HG03460 (cell line): ENCODE measurements around the gene PHACTR3.
"Not testable (repeated sequence)": the region's sequence is repeated elsewhere in the genome, so short reads cannot be mapped to it uniquely, and the experiment has no call there.

Source experiments
- ATAC-seq: cut with Tn5 transposase; IDR thresholded peaks from one replicate; pipeline ENCODE4 v1.9.1; 2021; ENCODE audit not compliant: unreplicated experiment

The PHACTR3 gene

DNA sequence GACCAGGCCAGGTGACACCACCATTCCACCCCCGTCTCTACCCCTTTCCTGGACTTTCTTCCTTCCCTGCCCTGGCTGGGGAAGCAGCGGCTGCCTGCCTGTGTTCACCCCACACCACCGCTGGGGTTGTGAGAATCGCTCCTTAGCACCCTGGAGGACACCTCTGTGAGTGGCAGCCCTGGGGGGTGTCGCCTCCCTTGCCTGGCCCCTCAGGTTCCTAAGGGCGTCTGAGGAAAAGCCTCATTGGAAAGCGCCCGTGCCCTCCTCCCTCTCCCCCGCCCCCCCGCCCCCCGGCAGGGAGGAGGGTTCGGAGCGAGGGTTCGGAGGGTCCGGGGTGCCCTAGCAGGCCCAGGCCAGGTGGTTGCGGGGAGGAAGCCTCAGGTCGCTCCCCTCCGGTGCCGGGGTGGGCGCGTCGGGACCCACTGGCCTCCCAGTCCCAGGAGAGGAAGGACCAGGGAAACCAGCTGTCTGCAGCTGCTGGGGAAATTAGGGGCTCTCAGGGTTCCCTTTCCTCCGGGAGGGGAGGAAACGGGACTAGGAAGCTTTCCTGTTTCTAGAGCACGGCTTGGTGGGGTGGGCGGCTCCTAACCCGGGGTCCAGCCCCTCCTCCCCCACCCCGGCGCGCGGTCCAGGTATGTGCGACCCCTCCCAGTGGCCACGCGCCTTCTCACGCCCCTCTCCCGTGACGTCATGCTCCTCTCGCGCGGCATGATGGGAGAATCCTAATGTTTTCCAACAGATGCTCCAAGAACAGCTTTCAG lies at the start of gene PHACTR3:
TSS of gene PHACTR3 (plus strand) at position 760 of the 761 bp plus-strand sequence. CDS start 475 bp downstream, outside the sequence.
- no peak for ATAC-seq

DNA sequence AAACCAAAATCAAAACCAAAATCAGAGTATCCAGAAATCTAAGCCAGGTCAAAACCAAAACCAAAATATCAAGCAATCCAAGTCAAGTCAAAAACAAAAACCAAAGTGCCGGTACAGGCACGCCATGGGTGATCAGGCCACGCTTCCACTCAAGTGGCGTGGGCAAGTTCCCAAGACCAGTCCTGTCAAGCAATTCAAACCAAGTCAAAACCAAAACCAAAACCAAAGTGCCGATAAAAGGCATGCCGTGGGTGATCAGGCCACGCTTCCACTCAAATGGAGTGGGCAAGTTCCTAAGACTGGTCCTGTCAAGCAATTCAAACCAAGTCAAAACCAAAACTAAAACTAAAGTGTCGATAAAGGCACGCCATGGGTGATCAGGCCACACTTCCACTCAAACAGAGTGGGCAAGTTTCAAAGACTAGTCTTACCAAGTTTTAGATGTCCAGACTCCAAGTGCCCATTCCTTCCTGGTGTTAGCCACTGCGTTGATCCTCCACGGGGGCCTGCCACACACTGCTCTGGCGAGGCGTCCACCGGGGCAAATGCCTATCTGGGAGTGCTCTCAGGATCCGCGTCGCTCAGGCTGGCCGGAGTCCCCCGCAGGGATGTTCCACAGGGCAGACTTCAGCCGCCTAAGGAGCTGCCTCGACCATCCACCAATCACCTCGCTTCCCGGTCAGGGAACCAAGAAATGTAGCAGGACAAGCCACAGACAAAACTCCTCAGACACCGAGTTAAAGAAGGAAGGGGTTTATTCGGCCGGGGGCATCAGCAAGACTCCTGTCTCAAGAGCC lies 46.4 kb upstream of the PHACTR3 start:
- ATAC-seq = not testable (repeated sequence)

DNA sequence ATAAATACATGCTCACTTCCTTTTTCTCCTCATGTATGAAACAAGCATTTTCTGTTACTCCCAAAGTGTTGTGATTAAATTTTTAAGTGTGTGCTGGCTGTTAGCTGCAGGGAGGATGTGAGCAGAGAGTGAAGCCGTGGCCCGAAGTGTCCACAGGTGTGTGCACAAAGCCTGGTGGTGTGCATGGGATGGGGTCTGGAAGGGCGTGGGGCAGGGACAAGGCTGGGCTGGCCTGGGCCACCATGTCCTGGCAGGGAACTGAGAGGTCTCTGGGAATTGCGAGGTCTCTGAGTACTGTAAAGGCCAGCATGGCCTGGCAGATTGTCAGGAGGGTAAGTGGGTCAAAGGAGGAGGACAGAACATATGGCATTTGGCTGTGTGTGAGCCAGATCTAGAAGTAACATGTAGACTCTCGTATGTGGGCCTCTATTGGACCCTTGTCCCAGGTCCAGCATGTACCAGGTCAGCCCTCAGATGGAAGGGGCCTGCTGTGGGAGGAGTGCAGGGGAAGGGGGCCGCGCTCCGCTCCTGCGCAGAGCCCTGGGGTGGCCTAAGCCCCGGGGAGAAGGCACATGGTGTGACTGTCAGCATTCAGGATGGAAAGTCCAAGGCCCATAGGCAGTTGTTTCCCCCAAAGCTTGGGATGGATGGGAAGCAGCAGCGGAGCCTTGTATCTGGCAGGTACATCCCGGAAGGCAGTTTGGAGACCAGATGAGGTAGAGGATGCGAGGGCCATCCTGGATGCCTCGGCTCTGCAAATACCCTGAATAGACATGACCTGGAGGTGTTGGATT lies 45.1 kb upstream of the PHACTR3 start:
- ATAC-seq = no peak

DNA sequence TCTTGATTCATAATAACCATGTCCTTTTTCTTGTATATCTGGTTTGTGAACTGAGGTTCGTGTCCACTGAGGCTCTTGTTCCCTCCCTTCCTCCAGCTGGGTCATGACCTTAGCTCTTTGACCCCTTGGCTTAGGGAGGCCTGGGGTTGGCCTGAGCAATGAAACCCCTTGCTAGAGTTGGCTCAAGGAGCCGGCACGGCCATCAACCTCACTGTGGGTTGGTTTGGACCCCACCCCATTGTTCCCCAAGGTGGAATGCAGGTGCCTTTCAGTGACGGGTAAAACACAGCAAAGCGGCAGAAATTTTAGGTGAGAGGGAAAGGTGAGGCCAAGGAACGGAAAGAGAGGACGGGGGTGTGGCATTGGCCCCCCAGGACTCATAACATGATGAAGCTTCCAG lies 44.5 kb upstream of the PHACTR3 start:
- ATAC-seq = no peak

DNA sequence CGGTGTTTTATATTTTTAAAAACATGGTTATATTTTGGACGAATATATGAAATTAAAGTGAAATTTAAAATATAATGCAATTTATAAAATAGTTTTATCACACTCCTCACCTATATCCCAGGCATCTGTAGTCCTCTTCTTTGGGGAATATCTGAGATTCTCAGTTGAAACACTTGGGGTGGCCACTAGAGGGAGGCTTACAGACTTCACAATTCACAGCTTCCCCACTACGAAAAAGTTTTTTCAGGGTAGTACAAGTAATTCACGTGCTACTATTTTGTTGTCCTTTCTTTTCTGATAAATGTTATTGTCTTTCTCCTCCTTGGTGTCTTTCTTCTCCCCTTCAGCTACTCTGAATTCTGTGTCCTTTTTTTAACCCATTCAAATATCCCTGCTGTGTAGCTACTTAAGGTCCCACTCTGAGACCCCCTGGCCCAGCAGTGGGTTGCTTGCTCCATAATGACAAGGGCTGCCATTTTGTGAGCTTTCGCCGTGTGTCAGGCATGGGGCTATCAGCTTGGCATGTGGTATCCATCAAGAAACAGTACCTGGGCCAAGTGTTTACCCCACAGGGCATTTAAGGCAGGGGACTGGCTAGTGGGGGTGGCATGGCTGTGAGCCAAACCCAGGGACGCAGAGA lies 43.6 kb upstream of the PHACTR3 start:
- no peak for ATAC-seq

DNA sequence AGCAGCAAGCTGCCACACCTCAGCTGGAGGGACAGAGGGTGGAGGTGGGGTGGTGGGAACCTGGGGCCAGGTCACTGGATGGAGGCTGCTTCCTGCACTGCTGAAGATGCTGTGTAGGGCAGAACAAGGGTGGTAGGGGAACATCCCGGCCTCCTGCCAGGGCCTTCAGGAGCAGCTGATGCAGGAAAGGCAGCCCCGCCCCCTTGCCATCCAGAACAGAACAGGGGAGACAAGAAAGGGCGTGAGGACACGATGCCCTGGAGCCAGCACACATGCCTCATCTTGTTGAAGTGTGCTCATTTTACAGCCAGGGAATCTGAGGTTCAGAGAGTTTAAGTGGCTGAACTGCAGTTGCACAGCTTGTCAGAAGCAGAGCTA lies 43.1 kb upstream of the PHACTR3 start:
- ATAC-seq = no peak

DNA sequence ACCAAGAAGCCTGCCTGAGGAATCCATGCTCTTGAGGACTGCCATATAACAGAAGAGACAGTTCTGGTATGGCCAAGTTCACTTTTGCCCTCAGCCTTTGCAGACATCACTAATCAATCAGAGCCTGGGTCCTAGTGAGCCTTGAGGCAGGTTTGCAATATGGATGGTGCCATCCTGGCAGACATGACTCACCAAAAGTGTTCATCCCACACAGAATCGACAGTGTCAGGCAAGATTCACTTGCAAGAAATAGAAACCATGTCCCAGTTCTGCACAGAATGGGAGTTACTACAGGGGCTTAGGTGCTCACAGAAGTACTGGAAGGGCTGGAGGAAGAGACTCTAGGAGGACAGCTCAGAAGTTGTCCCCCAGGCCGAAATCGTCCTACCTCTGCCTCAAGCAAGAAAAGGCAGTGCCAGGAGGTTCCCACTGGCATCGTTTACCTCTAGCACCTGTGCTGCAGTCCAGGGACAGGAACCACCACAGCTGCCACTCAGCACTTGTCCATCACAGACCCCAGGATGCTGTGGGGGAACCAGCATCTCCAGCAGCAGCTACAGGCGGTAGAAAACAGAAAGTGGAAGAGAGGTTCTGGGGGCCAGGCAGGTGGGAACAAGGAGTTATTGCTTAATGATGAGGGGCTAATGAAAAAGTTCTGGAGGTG lies 42.6 kb upstream of the PHACTR3 start:
- no peak for ATAC-seq

DNA sequence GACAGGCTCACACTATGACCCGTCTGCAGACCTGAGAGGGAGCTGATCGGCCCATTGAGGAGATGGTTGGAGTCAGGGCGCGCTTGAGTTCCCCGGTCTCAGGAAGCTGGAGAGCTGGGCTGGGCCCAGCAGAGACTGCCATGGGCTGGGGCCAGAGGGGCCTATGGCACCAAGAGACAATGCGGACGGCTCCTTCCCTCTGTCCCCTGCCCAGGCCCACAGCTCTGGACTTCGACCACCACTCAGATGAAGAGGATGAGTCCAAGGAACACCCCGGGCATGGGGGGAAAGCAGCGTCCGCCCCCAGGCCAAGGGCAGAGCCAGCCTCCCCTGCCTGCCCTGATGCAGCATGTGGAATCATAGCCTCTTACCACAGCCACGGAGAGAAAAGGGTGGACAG lies 40.2 kb upstream of the PHACTR3 start:
- ATAC-seq = no peak

DNA sequence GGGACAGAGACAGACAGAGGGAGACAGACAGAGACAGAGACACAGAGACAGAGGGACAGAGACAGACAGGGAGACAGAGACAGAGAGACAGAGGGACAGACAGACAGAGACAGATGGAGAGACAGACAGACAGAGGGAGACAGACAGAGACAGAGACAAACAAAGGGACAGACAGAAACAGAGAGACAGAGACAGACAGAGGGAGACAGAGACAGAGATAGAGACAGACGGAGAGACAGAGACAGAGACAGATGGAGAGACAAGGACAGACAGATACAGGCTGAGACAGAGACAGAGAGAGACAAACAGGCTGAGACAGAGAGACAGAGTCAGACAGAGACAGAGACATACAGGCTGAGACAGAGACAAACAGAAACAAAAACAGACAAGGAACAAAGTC lies 39.4 kb upstream of the PHACTR3 start:
- no peak for ATAC-seq

DNA sequence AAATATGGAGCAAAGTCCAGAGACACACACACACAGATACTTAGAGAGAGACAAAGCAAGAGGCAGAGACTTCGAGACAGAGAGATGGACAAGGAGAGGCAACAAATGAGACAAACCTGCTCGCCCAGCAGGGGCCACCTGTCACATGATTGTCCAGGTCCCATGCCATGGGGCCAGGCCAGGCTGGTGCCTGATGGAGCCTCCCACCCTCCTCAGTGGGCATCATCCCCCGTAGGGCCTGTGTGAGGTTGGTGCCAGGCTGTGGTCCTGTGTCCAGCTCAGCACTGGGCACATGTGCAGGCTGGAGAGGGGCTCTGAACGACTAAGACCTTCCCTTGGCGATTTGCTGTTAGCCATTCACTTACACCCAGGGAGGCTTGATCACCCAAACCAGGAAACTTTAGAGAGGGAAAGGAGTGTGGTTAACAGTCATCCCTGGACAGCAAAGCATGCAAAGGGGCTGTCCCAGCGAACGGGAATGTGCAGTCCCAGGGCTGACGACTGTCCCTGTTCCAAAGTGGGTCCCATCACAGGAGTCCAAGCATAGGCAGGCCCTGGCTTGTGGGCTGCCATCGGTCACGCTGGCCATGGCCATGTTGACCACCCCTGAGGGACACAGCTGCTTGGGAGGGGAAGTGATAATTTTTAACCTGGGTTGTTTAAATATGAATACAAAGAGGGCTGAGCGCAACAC lies 38.4 kb upstream of the PHACTR3 start:
- no peak for ATAC-seq

DNA sequence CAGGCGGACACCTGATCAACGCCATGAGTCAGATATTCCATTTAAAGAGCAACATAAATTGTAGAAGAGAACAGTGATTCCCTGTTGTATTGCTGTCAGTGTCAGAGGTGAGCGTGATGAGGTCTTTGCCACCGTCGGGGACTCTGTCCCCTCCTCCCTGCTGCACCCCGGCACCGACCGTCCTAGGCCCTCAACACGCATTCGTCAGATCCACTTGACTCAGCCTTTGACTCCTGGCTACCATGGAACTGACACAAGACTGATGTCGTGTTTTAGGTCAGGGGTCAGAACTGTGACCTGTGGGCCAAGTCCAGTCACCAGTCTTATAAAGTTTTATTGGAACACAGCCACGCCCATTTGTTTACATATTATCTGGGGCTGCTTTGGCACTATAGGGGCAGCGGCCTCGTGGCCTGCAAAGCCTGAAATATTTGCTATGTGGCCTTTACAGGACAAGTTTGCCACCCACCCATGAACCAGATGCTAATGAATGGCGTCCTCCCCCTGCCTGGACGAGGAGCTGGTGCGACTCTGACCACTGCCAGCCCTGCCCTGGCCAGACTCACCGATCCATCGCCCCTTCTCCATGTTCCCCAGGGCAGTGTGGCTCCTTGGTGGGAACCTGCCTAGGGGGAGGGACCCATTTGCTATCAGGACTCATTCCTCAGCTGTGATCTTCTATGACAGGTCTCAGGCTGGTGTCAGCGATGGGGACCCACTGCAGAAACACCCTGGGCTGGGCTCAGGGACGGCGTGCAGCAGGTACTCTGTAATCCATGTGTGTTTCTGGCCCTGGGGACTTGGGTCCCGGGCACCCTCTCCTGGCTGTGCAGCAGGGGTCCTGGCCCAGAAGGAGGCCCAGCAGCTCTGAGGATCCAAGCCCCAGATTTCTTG lies 37.5 kb upstream of the PHACTR3 start:
- ATAC-seq = no peak

DNA sequence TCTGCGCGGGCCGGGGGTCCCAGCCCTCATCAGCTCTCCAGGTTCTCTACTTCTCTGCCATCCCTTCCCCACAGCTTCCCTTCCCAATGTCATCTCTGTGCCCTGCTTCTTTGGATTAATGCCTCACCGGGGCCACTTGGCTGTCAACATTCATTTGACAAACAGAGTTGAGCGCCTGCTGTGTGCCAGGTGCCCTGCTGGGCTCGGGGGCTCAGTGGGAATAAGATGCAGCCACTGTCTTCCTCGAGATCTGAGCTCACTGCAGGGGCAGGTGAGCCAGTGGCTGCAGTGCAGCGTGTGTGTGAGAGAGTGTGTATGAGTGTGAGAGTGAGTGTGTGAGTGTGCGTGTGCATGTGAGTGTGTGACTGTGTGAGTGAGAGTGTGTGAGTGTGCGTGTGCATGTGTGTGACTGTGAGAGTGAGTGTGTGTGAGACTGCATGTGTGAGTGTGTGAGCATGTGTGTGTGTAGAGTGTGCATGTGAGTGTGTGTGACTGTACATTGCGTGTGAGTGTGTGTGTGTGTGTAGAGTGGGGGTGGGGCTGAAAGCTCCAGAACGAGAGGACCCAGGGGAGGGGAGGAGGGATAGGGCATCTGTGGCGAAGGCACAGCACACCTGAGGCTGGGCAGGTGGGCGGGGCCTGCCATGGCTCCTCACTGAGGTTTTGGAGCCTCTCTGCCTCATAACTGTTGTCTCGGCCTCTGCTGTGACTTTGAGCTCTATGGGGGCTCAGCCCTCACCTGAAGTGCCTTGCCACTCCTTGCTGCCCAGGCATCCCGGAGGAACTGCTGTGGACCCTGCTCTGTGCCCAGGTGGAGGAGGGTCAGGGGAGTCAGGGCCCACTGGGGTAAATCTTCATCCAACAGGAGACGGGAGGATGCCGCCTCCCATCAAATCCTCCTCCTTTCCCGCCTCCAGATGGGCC lies 36.5 kb upstream of the PHACTR3 start:
- ATAC-seq = no peak

DNA sequence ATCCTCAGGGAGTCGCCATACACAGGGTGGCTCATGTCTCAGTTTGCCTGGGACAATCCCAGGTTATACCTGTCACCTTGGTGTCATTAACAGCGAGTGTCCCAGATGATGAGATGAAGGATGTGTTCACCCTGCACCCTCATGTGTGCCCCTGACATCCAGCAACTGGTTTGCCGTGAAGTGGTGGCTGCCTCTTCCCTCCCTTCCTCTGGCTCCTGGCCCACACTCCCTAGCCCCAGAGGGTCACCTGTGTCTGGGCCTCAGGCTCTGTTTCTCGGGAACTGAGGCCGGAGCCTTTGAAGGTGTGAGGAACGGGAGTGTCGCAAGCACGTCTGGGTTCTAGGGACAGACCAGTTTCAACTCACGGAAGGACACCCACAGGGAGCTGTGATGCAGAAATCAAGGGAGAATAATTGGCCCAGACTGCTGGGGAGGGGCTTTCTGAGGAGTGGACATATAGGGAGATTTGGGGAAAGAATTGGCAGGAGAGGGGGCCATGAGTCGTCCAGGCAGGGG lies 35.8 kb upstream of the PHACTR3 start:
- ATAC-seq = no peak

DNA sequence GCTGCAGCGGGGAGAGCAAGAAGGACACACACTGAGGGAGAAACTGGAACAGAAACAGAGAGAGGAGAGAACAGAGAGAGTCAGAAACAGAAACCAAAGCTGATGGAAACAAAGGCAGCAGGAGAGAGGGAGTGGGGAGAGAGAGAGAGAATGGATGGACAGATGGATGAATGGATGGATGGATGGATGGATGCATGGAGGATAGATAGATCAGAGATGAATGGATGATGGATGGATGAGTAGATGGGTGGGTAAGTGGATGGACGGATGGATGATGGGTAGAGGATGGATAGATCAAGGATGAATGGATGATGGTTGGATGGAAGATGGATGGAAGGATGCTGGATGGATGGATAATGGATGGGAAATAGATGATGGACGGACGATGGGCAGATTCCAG lies 35.0 kb upstream of the PHACTR3 start:
- no peak for ATAC-seq

DNA sequence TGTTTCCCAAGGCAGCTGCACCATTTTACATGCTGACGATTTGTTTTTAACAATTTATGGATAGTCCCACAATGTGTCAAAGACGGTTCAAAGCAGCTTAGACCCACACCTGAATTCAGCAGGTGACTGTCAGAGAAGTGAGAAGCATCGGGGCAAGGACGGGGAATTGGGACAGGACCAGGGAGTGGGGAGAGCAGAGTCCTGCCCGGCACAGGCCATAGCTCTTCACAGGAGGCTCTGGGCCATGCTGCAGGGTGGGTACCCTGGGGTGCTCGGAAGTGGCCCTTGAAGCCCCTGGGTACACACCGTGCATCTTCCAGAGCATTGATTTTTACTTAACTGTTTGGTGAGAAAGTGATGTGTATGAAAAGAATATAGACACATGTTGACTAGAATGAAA lies 33.2 kb upstream of the PHACTR3 start:
- ATAC-seq = no peak

DNA sequence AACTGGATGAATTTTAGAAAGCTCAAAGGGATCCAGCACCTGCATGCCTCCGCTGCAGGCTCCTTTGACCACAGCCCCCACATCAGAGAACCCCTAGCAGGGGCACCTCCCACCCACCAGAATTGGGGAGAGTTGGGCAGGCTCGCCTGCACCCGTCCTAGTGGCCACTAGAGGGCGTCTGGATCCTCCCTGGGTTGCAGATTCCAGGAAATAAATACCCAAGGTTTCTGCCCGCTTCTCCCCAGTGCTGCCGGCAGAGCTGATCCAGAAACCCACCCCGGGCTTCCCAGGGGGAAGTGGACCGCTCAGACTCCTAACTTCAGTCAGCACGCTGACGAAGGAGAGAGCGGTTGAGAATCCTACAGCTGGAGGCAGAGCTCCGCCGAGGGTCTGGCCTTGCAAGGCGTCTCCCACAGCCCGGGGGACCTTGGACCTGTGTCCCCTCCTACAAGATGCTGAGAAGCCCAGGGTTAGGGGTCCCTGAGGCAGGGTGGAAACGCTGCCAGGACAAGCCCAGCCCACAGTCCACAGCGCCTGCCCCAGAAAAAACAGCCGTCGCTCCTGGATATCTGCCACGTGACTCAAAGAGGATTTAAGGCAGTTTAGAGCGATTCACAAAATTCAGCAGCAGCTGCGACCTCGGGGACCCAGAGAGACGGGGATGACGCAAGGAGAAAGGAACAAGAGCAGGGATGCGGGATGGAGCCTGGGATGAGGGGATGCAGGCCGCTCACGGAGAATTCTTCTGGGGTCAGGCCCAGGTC lies 32.6 kb upstream of the PHACTR3 start:
- no peak for ATAC-seq

DNA sequence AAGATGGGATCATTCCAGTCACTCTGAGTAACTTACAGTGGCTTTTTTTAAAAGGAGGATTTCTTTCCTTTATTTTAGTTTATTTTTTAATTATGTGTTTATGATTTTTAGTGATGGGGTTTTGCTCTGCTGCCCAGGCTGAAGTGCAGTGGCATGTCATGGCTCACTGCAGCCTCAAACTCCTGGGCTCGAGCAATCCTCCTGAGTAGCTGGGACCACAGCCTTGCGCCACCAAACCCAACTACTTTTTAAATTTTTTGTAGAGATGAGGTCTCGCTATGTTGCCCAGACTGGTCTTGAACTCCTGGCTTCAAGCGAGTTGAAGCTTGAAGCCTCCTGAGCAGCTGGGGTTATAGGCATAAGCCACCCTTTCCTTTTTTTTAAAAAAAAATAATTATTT lies 31.8 kb upstream of the PHACTR3 start:
- no peak for ATAC-seq
